Endothelial cell (in vitro differentiated cells): ENCODE measurements around the gene ECD. TPM values are rescaled to one million over a fixed set of nuclear protein-coding genes. Genes with fewer than 3 reads are reported as not detected.
A peak's percentile ranks its signal among the peaks of the same experiment; 100 is the strongest.

Experiments
- DNase-seq: peaks from one replicate; pipeline ENCODE4 v3.0.0; 2021; ENCODE audit warnings: low spot score
- H3K27ac Mint-ChIP-seq: one replicate; pipeline ENCODE4 v1.8.0; 2021; ENCODE audit warnings: mixed read lengths, inconsistent platforms; ENCODE audit not compliant: unreplicated experiment
- H3K27me3 Mint-ChIP-seq: one replicate; pipeline ENCODE4 v1.8.0; 2021; ENCODE audit warnings: mild to moderate bottlenecking, moderate library complexity, mixed read lengths, inconsistent platforms; ENCODE audit not compliant: unreplicated experiment
- H3K36me3 Mint-ChIP-seq: one replicate; pipeline ENCODE4 v1.8.0; 2021; ENCODE audit warnings: mild to moderate bottlenecking, low read depth, mixed read lengths, inconsistent platforms; ENCODE audit not compliant: unreplicated experiment
- H3K4me1 Mint-ChIP-seq: one replicate; pipeline ENCODE4 v1.8.0; 2021; ENCODE audit warnings: mild to moderate bottlenecking, mixed read lengths, inconsistent platforms; ENCODE audit not compliant: unreplicated experiment
- H3K4me3 Mint-ChIP-seq: one replicate; pipeline ENCODE4 v1.8.0; 2021; ENCODE audit warnings: mild to moderate bottlenecking, mixed read lengths, inconsistent platforms; ENCODE audit not compliant: unreplicated experiment
- H3K9me3 Mint-ChIP-seq: one replicate; pipeline ENCODE4 v1.8.0; 2021; ENCODE audit warnings: mixed read lengths, inconsistent platforms; ENCODE audit not compliant: unreplicated experiment
- CTCF ChIP-seq: fragments of 200-600 bp; sonication (generic); IDR thresholded peaks from one replicate; pipeline ENCODE4 v1.5.0; 2021; ENCODE audit warnings: antibody characterized with exemption; ENCODE audit not compliant: unreplicated experiment
- total RNA-seq: library from RNA; stranded (reverse); fragmentation: NEBNext Ultra II Directional; extraction: Animal tissue kit (Norgen Biotek cat#: 25700); gene quantifications from one replicate; pipeline ENCODE4 v1.2.1, GENCODE V29; 2021; ENCODE audit not compliant: unreplicated experiment

The ECD gene
- total RNA-seq, 1 donor from 2014 or later: 38.5 TPM

- no peaks in the 10 kb centered on the region for H3K36me3 Mint-ChIP-seq
These were observed 22.4 kb upstream of the ECD start for GRCh38 chr10:73190188-73190587.

GRCh38 chr10:73186266-73186665, 18.5 kb upstream of the ECD start:
- Mint-ChIP-seq H3K27me3 (no peaks in the 10 kb centered on the region), H3K4me3 (no peak overlapping the region), H3K4me1 (peaks cover 4% of the 10 kb centered on the region), H3K9me3 (no peaks in the 10 kb centered on the region), H3K36me3 (peaks cover 11% of the 10 kb centered on the region), H3K27ac (no peak overlapping the region)
- TF ChIP-seq CTCF: no peak
- DNase-seq: no peak

More at GRCh38 chr10:73190188-73190587, 22.4 kb upstream of the ECD start:
- no peak overlapping the region for H3K4me3 Mint-ChIP-seq
- no peak overlapping the region for H3K27ac Mint-ChIP-seq
- DNase-seq: no peak
- no peaks in the 10 kb centered on the region for H3K27me3 Mint-ChIP-seq
- peaks cover 4% of the 10 kb centered on the region for H3K4me1 Mint-ChIP-seq
- no peak for TF ChIP-seq CTCF
- H3K9me3 Mint-ChIP-seq: no peaks in the 10 kb centered on the region

GRCh38 chr10:73183667-73184281, 16.0 kb upstream of the ECD start:
- peaks cover 4% of the 10 kb centered on the region for H3K4me1 Mint-ChIP-seq
- no peak overlapping the region for H3K4me3 Mint-ChIP-seq
- no peak overlapping the region for H3K27ac Mint-ChIP-seq
- DNase-seq: no peak
- TF ChIP-seq CTCF: no peak
- no peaks in the 10 kb centered on the region for H3K9me3 Mint-ChIP-seq
- no peaks in the 10 kb centered on the region for H3K27me3 Mint-ChIP-seq
- H3K36me3 Mint-ChIP-seq: peaks cover 19% of the 10 kb centered on the region

- no peaks in the 10 kb centered on the region for H3K9me3 Mint-ChIP-seq
- H3K27ac Mint-ChIP-seq: no peak overlapping the region
- no peaks in the 10 kb centered on the region for H3K27me3 Mint-ChIP-seq
- H3K4me1 Mint-ChIP-seq: no peaks in the 10 kb centered on the region
- peaks cover 24% of the 10 kb centered on the region for H3K36me3 Mint-ChIP-seq
- no peak for TF ChIP-seq CTCF
- H3K4me3 Mint-ChIP-seq: peak overlapping the region; percentile 52
- DNase-seq: no peak
These were observed 14.8 kb upstream of the ECD start for GRCh38 chr10:73182568-73182967.

GRCh38 chr10:73174148-73174925, 6.5 kb upstream of the ECD start:
- no peak for DNase-seq
- no peak for TF ChIP-seq CTCF
- Mint-ChIP-seq H3K4me1 (no peaks in the 10 kb centered on the region), H3K36me3 (peaks cover 16% of the 10 kb centered on the region), H3K27ac (no peak overlapping the region), H3K4me3 (no peak overlapping the region), H3K27me3 (no peaks in the 10 kb centered on the region), H3K9me3 (no peaks in the 10 kb centered on the region)
